ENCODE measurements around the gene BCKDHA.

The BCKDHA gene

DNA sequence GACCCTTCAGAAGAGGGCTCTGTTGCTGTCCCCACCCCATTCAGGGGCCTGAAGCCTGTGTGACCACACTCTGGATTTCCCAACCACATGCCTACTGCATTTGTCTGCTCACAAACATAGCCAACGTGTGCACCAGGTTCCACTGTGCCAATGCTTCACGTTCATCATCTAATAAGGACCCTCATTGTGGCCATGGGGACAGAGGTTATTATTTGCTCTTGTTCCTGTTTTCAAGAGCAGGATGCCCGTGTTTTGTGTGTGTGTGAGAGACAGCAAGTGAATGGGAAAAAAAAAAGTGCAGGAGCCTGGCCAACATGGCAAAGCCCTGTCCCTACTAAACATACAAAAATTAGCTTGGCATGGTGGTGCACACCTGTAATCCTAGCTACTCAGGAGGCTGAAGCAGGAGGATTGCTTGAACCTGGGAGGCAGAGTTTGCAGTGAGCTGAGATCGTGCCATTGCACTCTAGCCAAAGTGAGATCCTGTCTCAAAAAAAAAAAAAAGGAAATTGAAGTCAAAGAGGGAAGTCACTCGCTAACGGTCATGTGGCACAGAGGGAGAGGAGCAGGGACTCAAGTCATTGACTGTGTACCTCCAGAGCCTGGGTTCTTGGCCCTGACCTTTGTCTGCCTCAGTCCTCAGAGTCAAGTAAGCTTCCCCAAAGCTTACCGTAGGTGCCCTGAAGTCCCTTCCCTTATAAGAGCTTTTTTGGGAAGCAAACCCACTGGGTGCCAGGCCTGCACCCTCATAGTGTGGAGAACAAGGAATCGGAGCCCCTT is 22.7 kb downstream of the BCKDHA start:
- peak overlapping the region in 1 of 2 donors; percentile 37 for H3K27ac ChIP-seq
- H3K4me3 ChIP-seq = no peak overlapping the region
- no peak for DNase-seq (ENCODE audit: low spot score)
- TF ChIP-seq, protein P1, sequence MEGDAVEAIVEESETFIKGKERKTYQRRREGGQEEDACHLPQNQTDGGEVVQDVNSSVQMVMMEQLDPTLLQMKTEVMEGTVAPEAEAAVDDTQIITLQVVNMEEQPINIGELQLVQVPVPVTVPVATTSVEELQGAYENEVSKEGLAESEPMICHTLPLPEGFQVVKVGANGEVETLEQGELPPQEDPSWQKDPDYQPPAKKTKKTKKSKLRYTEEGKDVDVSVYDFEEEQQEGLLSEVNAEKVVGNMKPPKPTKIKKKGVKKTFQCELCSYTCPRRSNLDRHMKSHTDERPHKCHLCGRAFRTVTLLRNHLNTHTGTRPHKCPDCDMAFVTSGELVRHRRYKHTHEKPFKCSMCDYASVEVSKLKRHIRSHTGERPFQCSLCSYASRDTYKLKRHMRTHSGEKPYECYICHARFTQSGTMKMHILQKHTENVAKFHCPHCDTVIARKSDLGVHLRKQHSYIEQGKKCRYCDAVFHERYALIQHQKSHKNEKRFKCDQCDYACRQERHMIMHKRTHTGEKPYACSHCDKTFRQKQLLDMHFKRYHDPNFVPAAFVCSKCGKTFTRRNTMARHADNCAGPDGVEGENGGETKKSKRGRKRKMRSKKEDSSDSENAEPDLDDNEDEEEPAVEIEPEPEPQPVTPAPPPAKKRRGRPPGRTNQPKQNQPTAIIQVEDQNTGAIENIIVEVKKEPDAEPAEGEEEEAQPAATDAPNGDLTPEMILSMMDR (IDR thresholded peaks at IDR 0.05) = no peak

GRCh38 chr19:41421314-41421713 is 23.7 kb downstream of the BCKDHA start:
- H3K27ac ChIP-seq = peak overlapping the region in 1 of 2 donors; percentile 37
- no peak for DNase-seq (ENCODE audit: low spot score)
- no peak overlapping the region for H3K4me3 ChIP-seq
- TF ChIP-seq, protein P1 (IDR thresholded peaks at IDR 0.05) = no peak

DNA sequence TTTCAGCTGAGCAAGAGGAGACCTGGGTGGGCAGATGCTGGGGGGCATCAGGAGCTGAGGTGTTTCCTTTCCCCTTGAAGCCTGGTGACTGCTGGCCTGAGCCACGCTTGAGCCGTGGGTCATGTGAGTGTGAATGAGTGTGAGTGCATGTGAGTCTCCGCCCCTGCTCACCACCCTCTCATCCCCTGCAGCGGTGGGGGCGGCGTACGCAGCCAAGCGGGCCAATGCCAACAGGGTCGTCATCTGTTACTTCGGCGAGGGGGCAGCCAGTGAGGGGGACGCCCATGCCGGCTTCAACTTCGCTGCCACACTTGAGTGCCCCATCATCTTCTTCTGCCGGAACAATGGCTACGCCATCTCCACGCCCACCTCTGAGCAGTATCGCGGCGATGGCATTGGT is 24.4 kb downstream of the BCKDHA start:
- Histone ChIP-seq H3K27ac (no peak overlapping the region), H3K4me3 (no peak overlapping the region)
- DNase-seq (ENCODE audit: low spot score) = no peak
- TF ChIP-seq, protein P1 (IDR thresholded peaks at IDR 0.05) = no peak

GRCh38 chr19:41422456-41422855 is 24.8 kb downstream of the BCKDHA start:
- no peak overlapping the region for H3K4me3 ChIP-seq
- no peak for DNase-seq (ENCODE audit: low spot score)
- TF ChIP-seq, protein P1 (IDR thresholded peaks at IDR 0.05) = no peak
- H3K27ac ChIP-seq = no peak overlapping the region

- DNase-seq (ENCODE audit: low spot score) = no peak
- H3K4me3 ChIP-seq = no peak overlapping the region
- TF ChIP-seq, protein P1 (IDR thresholded peaks at IDR 0.05) = no peak
- H3K27ac ChIP-seq = no peak overlapping the region
These were observed 25.3 kb downstream of the BCKDHA start for GRCh38 chr19:41422955-41423354.

- TF ChIP-seq, protein P1 (IDR thresholded peaks at IDR 0.05) = no peak
- no peak overlapping the region for H3K4me3 ChIP-seq
- no peak for DNase-seq (ENCODE audit: low spot score)
These were observed 26.9 kb downstream of the BCKDHA start for GRCh38 chr19:41424335-41425173.

More at GRCh38 chr19:41424335-41425173, 26.9 kb downstream of the BCKDHA start:
- no peak overlapping the region for H3K27ac ChIP-seq

Data from coronary artery (tissue), 2 donors.